ENCODE data around the gene GALNT15. TPM values are rescaled to one million over a fixed set of nuclear protein-coding genes. Genes with fewer than 3 reads are reported as not detected.

GALNT15 gene
- polyA plus RNA-seq, 1 donor (not counting 4 experiments of a cell fraction or from before 2014, with no cell fraction given), result not detected

DNA sequence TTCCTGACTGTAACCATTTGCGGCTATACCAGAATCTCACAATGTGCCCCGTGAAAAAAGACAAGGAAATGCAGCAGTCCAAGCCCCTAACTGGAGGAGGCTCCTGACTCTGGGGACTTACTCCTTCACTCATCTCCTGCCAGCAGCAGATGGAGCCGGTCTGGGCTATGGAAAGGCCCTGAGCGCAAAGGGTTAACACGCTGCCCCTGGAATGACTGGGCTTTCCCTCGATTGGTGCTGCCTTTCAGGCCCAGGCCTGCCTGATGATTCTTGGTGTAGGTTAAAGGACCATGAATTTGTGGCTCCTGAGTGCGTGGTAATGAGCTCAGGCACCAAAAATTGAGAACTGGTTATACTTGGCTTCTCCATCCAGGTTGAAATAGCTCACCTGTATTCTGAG lies 42.3 kb upstream of the GALNT15 start:
- H3K4me3 ChIP-seq (ENCODE audit: control insufficient read depth in 2 of 3, extremely low read depth in 1 of 3, insufficient read depth in 2 of 3, low read depth in 1 of 3, low read length in 3 of 3), result no peak overlapping the region
- dilution Hi-C loops (cut with MboI; ENCODE audit: extremely low pct_ligation_motif_present, low sequenced_read_pairs), result no loop called here
- H3K9ac ChIP-seq (ENCODE audit: control insufficient read depth, extremely low read depth, insufficient read depth, low read length), result no peak overlapping the region
- H3K4me1 ChIP-seq (ENCODE audit: control insufficient read depth, extremely low read depth, insufficient read depth, low read length), result peaks cover 4% of the 10 kb centered on the region
- DNase-seq (ENCODE audit: low read depth, low spot score), result no peak
- no peak overlapping the region for H2AFZ ChIP-seq (ENCODE audit: control insufficient read depth, low read length)
- peaks cover 2% of the 10 kb centered on the region for H3K9me3 ChIP-seq (ENCODE audit: control insufficient read depth, low read depth, low read length)
- H3K27ac ChIP-seq (ENCODE audit: control insufficient read depth, insufficient read depth, low read length), result no peak overlapping the region
- TF ChIP-seq EZH2 (IDR thresholded peaks at IDR 0.05; ENCODE audit: low read length), result no peak
- TF ChIP-seq, protein P1, sequence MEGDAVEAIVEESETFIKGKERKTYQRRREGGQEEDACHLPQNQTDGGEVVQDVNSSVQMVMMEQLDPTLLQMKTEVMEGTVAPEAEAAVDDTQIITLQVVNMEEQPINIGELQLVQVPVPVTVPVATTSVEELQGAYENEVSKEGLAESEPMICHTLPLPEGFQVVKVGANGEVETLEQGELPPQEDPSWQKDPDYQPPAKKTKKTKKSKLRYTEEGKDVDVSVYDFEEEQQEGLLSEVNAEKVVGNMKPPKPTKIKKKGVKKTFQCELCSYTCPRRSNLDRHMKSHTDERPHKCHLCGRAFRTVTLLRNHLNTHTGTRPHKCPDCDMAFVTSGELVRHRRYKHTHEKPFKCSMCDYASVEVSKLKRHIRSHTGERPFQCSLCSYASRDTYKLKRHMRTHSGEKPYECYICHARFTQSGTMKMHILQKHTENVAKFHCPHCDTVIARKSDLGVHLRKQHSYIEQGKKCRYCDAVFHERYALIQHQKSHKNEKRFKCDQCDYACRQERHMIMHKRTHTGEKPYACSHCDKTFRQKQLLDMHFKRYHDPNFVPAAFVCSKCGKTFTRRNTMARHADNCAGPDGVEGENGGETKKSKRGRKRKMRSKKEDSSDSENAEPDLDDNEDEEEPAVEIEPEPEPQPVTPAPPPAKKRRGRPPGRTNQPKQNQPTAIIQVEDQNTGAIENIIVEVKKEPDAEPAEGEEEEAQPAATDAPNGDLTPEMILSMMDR (optimal IDR thresholded peaks at IDR 0.05 in 1 of 3, IDR thresholded peaks at IDR 0.05 in 1 of 3, conservative IDR thresholded peaks at IDR 0.05 in 1 of 3; ENCODE audit: extremely low read depth in 1 of 3, insufficient read depth in 2 of 3, low read length in 3 of 3), result no peak
- H3K27me3 ChIP-seq (ENCODE audit: control insufficient read depth, extremely low read depth, insufficient read depth, low read length), result no peaks in the 10 kb centered on the region
- no peaks in the 10 kb centered on the region for H3K36me3 ChIP-seq (ENCODE audit: control insufficient read depth in 2 of 2, extremely low read depth in 1 of 2, insufficient read depth in 2 of 2, low read length in 2 of 2)
- no peaks in the 10 kb centered on the region for H3K79me2 ChIP-seq (ENCODE audit: control insufficient read depth, insufficient read depth, low read length)
- no peak for FAIRE-seq
- no peaks in the 10 kb centered on the region for H4K20me1 ChIP-seq (ENCODE audit: control insufficient read depth, extremely low read depth, insufficient read depth, low read length)
- no peak overlapping the region for H3K4me2 ChIP-seq (ENCODE audit: control insufficient read depth, extremely low read depth, insufficient read depth, low read depth, low read length)
- no peaks in the 10 kb centered on the region for H3K9me1 ChIP-seq (ENCODE audit: control insufficient read depth, extremely low read depth, insufficient read depth, low read length)

DNA sequence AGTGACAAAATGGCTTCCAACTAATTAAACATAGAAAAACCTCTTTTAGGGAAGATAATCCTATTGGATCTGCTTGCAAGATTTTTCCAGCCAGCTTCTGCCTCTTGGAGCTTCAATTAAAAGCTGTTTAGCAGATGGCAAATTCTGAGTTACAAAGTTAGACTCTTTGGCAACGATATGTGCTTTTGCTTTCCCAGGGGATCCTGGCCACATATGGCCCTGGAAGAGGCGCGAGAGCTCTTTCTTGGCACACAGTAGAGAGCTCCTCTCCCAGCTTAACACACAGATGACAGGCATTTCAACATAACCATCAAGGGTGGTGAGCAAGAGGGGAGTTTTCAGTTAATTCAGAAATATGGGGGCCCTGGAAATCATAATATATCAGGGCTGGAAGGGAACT lies 41.6 kb upstream of the GALNT15 start:
- H2AFZ ChIP-seq (ENCODE audit: control insufficient read depth, low read length), result no peak overlapping the region
- FAIRE-seq, result no peak
- H3K27ac ChIP-seq (ENCODE audit: control insufficient read depth, insufficient read depth, low read length), result no peak overlapping the region

More for the DNA sequence above, 41.6 kb upstream of the GALNT15 start:
- H3K27me3 ChIP-seq (ENCODE audit: control insufficient read depth, extremely low read depth, insufficient read depth, low read length), result no peaks in the 10 kb centered on the region
- no peaks in the 10 kb centered on the region for H3K9me1 ChIP-seq (ENCODE audit: control insufficient read depth, extremely low read depth, insufficient read depth, low read length)
- H3K9ac ChIP-seq (ENCODE audit: control insufficient read depth, extremely low read depth, insufficient read depth, low read length), result no peak overlapping the region
- dilution Hi-C loops (cut with MboI; ENCODE audit: extremely low pct_ligation_motif_present, low sequenced_read_pairs), result no loop called here
- DNase-seq (ENCODE audit: low read depth, low spot score), result no peak
- TF ChIP-seq, protein P1 (optimal IDR thresholded peaks at IDR 0.05 in 1 of 3, IDR thresholded peaks at IDR 0.05 in 1 of 3, conservative IDR thresholded peaks at IDR 0.05 in 1 of 3; ENCODE audit: extremely low read depth in 1 of 3, insufficient read depth in 2 of 3, low read length in 3 of 3), result no peak
- no peak for TF ChIP-seq EZH2 (IDR thresholded peaks at IDR 0.05; ENCODE audit: low read length)
- peaks cover 3% of the 10 kb centered on the region for H3K9me3 ChIP-seq (ENCODE audit: control insufficient read depth, low read depth, low read length)
- no peaks in the 10 kb centered on the region for H3K36me3 ChIP-seq (ENCODE audit: control insufficient read depth in 2 of 2, extremely low read depth in 1 of 2, insufficient read depth in 2 of 2, low read length in 2 of 2)
- no peak overlapping the region for H3K4me3 ChIP-seq (ENCODE audit: control insufficient read depth in 2 of 3, extremely low read depth in 1 of 3, insufficient read depth in 2 of 3, low read depth in 1 of 3, low read length in 3 of 3)
- H3K4me2 ChIP-seq (ENCODE audit: control insufficient read depth, extremely low read depth, insufficient read depth, low read depth, low read length), result no peak overlapping the region
- H3K4me1 ChIP-seq (ENCODE audit: control insufficient read depth, extremely low read depth, insufficient read depth, low read length), result peaks cover 4% of the 10 kb centered on the region
- no peaks in the 10 kb centered on the region for H4K20me1 ChIP-seq (ENCODE audit: control insufficient read depth, extremely low read depth, insufficient read depth, low read length)
- no peaks in the 10 kb centered on the region for H3K79me2 ChIP-seq (ENCODE audit: control insufficient read depth, insufficient read depth, low read length)

Data from keratinocyte (primary cell).